K562 (cell line): Measurements from ENCODE around the gene SELENOK. TPM values are rescaled to one million over a fixed set of nuclear protein-coding genes. Genes with fewer than 3 reads are reported as not detected.

Experiments used
- EP400 ChIP-seq: fragments of 450-650 bp; IDR thresholded peaks from 2 replicates; pipeline ENCODE4 v1.6.1; 2017; ENCODE audit warnings: antibody characterized with exemption, mild to moderate bottlenecking, moderate library complexity
- KDM5B ChIP-seq: fragments of 200-600 bp; sonication (generic); IDR thresholded peaks from 2 replicates; pipeline ENCODE4 v1.6.1; 2012; ENCODE audit warnings: low read depth, mild to moderate bottlenecking, moderate library complexity, low read length, control low read depth, inconsistent platforms; ENCODE audit not compliant: insufficient replicate concordance
- L3MBTL2 ChIP-seq: fragments of 450-650 bp; IDR thresholded peaks from 2 replicates; pipeline ENCODE4 v1.6.1; 2016; ENCODE audit warnings: mild to moderate bottlenecking, moderate library complexity
- NR2C2 ChIP-seq, 2 experiments: fragments of 200-800 bp in 1 of 2; sonication (Bioruptor generic) in 1 of 2; sonication (generic) in 1 of 2; formaldehyde crosslinking in 1 of 2; IDR thresholded peaks; 2 replicates each; pipeline versions ENCODE4 v1.6.1 to v1.8.0; 2016 to 2022; ENCODE audit warnings: mild to moderate bottlenecking in 1 of 2, missing compliant biosample characterization in 1 of 2, missing genetic modification characterization in 1 of 2, missing genetic modification reagents in 1 of 2
- RBM25 ChIP-seq: fragments of 200-400 bp; formaldehyde crosslinking; IDR thresholded peaks from 2 replicates; pipeline ENCODE4 v1.6.1; 2018; ENCODE audit warnings: low read length, low read depth, moderate library complexity; ENCODE audit not compliant: severe bottlenecking
- TBP ChIP-seq: optimal IDR thresholded peaks from 2 replicates; pipeline ENCODE3; 2011; ENCODE audit warnings: low read depth, low read length, improper control_type of control experiment
- ZNF41 ChIP-seq: fragments of 250-450 bp; sonication (Bioruptor Pico); conservative IDR thresholded peaks from 2 replicates; pipeline ENCODE4 v1.4.0; 2020; ENCODE audit warnings: mild to moderate bottlenecking
- polyA plus RNA-seq, 8 experiments: library from polyadenylated mRNA; depleted of rRNA in 4 of 8; stranded (reverse) in 5 of 8; unstranded in 3 of 8; fragments of >200 nt; fragmentation: Nextera tagmentation in 2 of 8; fragmentation: Illumina TruSeq in 1 of 8; extraction: Ambion mirVana in 2 of 8; extraction: Trizol in 1 of 8; gene quantifications; 2 replicates each; pipeline versions ENCODE4 v1.2.1 to v1.2.3, GENCODE V29; 2011 to 2014; ENCODE audit warnings: inconsistent platforms in 1 of 8, missing spikeins in 1 of 8
- total RNA-seq, 7 experiments: library from RNA; depleted of rRNA in 6 of 7; stranded (reverse); fragments of >200 nt in 6 of 7; fragmentation: Illumina TruSeq in 2 of 7; extraction: Trizol in 2 of 7; gene quantifications; 2 replicates each; pipeline versions ENCODE4 v1.2.1 to v1.2.3, GENCODE V29; 2011 to 2021; ENCODE audit warnings: low replicate concordance in 1 of 7
- TF ChIP-seq, protein P1 (sequence below), 2 experiments: fragments of 450-650 bp; IDR thresholded peaks; 2 replicates each; pipeline ENCODE4 v1.6.1; 2018; ENCODE audit warnings: mild to moderate bottlenecking in 2 of 2, low read depth in 1 of 2; ENCODE audit not compliant: partially characterized antibody in 2 of 2
- TF ChIP-seq, protein P2 (sequence below): fragments of 450-650 bp; formaldehyde crosslinking; IDR thresholded peaks from 2 replicates; pipeline ENCODE4 v1.4.0; 2022; ENCODE audit warnings: mild to moderate bottlenecking, moderate library complexity
- TF ChIP-seq, protein P3 (sequence below): fragments of 450-650 bp; IDR thresholded peaks from 2 replicates; pipeline ENCODE4 v1.6.1; 2016; ENCODE audit warnings: antibody characterized with exemption
- TF ChIP-seq, protein P4 (sequence below): fragments of 250-450 bp; sonication (Bioruptor Pico); IDR thresholded peaks from 2 replicates; pipeline ENCODE4 v1.4.0; 2020

The SELENOK gene
- total and polyA plus RNA-seq, 9 of the 15 experiments (the other 6 are each of a cell fraction or from before 2014, with no cell fraction given): 18.3 to 164 (median 34.8) TPM

DNA sequence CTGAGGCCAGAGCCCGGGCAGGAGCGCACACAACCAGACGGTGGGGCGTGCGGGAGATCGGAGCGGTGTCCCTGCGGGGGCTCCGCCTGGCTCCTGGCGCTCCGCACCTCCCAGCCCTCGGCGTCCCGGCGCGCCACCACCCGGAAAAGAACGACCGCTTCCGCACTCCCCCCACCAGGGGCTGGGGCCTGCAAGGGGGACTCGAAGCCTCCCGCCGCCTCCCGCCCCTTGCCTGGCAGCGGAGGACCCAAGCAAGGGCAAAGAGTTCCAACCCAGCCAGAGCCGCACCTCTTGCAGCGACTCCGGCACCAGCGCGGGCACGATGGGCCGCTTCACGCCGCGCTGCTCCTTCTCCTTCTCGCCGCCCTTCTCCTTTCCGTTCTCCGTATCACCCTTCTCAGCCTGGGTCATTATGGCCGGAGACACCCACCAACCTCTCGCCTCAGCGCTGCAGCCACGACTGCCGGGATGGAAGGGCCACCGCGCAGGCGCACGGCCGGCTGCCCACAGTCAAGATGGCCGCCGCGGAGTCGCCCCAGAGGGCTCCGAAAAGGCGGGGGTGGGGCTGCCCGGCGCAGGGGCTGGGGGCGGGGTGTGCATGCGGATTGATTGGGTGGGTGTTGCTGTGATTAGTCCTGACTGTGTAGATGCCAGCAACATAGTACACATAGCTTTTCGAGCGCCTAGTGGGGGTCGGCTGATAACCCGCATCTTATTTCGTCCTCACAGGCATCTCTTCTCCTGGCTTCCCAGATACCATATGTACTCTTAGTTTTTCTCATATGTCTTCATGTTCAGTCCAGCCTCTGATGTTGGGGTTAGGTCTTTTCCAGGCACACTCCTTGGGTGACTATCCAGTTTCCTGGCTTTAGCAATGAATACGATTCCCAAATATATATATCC, 9.7 kb downstream of the SELENOK start, which contains the start of gene ACTR8 (continued):
- TF ChIP-seq, protein P1, sequence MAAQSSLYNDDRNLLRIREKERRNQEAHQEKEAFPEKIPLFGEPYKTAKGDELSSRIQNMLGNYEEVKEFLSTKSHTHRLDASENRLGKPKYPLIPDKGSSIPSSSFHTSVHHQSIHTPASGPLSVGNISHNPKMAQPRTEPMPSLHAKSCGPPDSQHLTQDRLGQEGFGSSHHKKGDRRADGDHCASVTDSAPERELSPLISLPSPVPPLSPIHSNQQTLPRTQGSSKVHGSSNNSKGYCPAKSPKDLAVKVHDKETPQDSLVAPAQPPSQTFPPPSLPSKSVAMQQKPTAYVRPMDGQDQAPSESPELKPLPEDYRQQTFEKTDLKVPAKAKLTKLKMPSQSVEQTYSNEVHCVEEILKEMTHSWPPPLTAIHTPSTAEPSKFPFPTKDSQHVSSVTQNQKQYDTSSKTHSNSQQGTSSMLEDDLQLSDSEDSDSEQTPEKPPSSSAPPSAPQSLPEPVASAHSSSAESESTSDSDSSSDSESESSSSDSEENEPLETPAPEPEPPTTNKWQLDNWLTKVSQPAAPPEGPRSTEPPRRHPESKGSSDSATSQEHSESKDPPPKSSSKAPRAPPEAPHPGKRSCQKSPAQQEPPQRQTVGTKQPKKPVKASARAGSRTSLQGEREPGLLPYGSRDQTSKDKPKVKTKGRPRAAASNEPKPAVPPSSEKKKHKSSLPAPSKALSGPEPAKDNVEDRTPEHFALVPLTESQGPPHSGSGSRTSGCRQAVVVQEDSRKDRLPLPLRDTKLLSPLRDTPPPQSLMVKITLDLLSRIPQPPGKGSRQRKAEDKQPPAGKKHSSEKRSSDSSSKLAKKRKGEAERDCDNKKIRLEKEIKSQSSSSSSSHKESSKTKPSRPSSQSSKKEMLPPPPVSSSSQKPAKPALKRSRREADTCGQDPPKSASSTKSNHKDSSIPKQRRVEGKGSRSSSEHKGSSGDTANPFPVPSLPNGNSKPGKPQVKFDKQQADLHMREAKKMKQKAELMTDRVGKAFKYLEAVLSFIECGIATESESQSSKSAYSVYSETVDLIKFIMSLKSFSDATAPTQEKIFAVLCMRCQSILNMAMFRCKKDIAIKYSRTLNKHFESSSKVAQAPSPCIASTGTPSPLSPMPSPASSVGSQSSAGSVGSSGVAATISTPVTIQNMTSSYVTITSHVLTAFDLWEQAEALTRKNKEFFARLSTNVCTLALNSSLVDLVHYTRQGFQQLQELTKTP (IDR thresholded peaks at IDR 0.05; ENCODE audit: low read depth in 1 of 2, partially characterized antibody in 2 of 2): peak in 1 of 2 experiments; percentile 27
- TF ChIP-seq EP400: peak; percentile 69; the same call in 1 of the 2 replicates
- TF ChIP-seq TBP: peak; percentile 76
- no peak for TF ChIP-seq RBM25
- no peak for TF ChIP-seq ZNF41 (CRISPR knock-in tag)
- TF ChIP-seq NR2C2 (CRISPR knock-in tag; IDR thresholded peaks at IDR 0.05): no peak
- TF ChIP-seq NR2C2 (tag; IDR thresholded peaks at IDR 0.05): peak; percentile 93
- peak; percentile 68; the same call in 1 of the 2 replicates for TF ChIP-seq L3MBTL2
- TF ChIP-seq, protein P2, sequence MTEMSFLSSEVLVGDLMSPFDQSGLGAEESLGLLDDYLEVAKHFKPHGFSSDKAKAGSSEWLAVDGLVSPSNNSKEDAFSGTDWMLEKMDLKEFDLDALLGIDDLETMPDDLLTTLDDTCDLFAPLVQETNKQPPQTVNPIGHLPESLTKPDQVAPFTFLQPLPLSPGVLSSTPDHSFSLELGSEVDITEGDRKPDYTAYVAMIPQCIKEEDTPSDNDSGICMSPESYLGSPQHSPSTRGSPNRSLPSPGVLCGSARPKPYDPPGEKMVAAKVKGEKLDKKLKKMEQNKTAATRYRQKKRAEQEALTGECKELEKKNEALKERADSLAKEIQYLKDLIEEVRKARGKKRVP: no peak
- TF ChIP-seq, protein P3, sequence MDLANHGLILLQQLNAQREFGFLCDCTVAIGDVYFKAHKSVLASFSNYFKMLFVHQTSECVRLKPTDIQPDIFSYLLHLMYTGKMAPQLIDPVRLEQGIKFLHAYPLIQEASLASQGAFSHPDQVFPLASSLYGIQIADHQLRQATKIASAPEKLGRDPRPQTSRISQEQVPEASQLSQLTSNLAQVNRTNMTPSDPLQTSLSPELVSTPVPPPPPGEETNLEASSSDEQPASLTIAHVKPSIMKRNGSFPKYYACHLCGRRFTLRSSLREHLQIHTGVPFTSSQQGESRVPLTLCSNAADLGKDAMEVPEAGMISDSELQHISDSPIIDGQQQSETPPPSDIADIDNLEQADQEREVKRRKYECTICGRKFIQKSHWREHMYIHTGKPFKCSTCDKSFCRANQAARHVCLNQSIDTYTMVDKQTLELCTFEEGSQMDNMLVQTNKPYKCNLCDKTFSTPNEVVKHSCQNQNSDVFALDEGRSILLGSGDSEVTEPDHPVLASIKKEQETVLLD: peak; percentile 85; the same call in 1 of the 2 replicates
- TF ChIP-seq, protein P4, sequence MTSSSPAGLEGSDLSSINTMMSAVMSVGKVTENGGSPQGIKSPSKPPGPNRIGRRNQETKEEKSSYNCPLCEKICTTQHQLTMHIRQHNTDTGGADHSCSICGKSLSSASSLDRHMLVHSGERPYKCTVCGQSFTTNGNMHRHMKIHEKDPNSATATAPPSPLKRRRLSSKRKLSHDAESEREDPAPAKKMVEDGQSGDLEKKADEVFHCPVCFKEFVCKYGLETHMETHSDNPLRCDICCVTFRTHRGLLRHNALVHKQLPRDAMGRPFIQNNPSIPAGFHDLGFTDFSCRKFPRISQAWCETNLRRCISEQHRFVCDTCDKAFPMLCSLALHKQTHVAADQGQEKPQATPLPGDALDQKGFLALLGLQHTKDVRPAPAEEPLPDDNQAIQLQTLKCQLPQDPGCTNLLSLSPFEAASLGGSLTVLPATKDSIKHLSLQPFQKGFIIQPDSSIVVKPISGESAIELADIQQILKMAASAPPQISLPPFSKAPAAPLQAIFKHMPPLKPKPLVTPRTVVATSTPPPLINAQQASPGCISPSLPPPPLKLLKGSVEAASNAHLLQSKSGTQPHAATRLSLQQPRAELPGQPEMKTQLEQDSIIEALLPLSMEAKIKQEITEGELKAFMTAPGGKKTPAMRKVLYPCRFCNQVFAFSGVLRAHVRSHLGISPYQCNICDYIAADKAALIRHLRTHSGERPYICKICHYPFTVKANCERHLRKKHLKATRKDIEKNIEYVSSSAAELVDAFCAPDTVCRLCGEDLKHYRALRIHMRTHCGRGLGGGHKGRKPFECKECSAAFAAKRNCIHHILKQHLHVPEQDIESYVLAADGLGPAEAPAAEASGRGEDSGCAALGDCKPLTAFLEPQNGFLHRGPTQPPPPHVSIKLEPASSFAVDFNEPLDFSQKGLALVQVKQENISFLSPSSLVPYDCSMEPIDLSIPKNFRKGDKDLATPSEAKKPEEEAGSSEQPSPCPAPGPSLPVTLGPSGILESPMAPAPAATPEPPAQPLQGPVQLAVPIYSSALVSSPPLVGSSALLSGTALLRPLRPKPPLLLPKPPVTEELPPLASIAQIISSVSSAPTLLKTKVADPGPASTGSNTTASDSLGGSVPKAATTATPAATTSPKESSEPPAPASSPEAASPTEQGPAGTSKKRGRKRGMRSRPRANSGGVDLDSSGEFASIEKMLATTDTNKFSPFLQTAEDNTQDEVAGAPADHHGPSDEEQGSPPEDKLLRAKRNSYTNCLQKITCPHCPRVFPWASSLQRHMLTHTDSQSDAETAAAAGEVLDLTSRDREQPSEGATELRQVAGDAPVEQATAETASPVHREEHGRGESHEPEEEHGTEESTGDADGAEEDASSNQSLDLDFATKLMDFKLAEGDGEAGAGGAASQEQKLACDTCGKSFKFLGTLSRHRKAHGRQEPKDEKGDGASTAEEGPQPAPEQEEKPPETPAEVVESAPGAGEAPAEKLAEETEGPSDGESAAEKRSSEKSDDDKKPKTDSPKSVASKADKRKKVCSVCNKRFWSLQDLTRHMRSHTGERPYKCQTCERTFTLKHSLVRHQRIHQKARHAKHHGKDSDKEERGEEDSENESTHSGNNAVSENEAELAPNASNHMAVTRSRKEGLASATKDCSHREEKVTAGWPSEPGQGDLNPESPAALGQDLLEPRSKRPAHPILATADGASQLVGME (CRISPR knock-in tag): no peak
- peak; percentile 50 for TF ChIP-seq KDM5B
